MM.1S (cell line): Measurements from ENCODE around the gene TAF4B.

ENCODE experiments used
- DNase-seq: peaks from one replicate; pipeline ENCODE4 v3.0.0-alpha.2; 2015
- H2AFZ ChIP-seq: fragments of 300-600 bp; sonication (generic); 2 replicates; pipeline ENCODE4 v1.6.0; 2016; ENCODE audit warnings: antibody characterized with exemption, low read length
- H3F3A ChIP-seq: fragments of 300-600 bp; sonication (generic); 2 replicates; pipeline ENCODE4 v1.6.1; 2016; ENCODE audit warnings: mild to moderate bottlenecking, antibody characterized with exemption, low read length, moderate library complexity, mixed read lengths; ENCODE audit not compliant: insufficient read depth
- H3K27ac ChIP-seq: fragments of 300-600 bp; sonication (generic); 2 replicates; pipeline ENCODE4 v1.5.1; 2016; ENCODE audit warnings: mild to moderate bottlenecking, low read length
- H3K27me3 ChIP-seq: fragments of 300-600 bp; sonication (generic); replicated peaks from 2 replicates; pipeline ENCODE4 v1.6.0; 2016; ENCODE audit warnings: low read length; ENCODE audit not compliant: insufficient read depth
- H3K36me3 ChIP-seq: fragments of 300-600 bp; sonication (generic); replicated peaks from 2 replicates; pipeline ENCODE4 v1.6.1; 2016; ENCODE audit warnings: mild to moderate bottlenecking, low read length, mixed read lengths; ENCODE audit not compliant: insufficient read depth
- H3K4me1 ChIP-seq: fragments of 300-600 bp; sonication (generic); 2 replicates; pipeline ENCODE4 v1.6.1; 2016; ENCODE audit warnings: low read length, mixed read lengths
- H3K4me2 ChIP-seq: fragments of 300-600 bp; sonication (generic); 2 replicates; pipeline ENCODE4 v1.6.0; 2016; ENCODE audit warnings: low read depth, low read length
- H3K4me3 ChIP-seq: fragments of 300-600 bp; sonication (generic); 2 replicates; pipeline ENCODE4 v1.5.1; 2016; ENCODE audit warnings: low read length, mixed read lengths
- H3K79me2 ChIP-seq: fragments of 300-600 bp; sonication (generic); 2 replicates; pipeline ENCODE4 v1.6.1; 2016; ENCODE audit warnings: mixed run types, low read length, mixed read lengths
- H3K9ac ChIP-seq: fragments of 300-600 bp; sonication (generic); 2 replicates; pipeline ENCODE4 v1.6.1; 2016; ENCODE audit warnings: low read length, mixed read lengths
- H3K9me2 ChIP-seq: fragments of 300-600 bp; sonication (generic); replicated peaks from 2 replicates; pipeline ENCODE4 v1.6.1; 2016; ENCODE audit warnings: mild to moderate bottlenecking, low read length, mixed read lengths; ENCODE audit not compliant: insufficient read depth
- H3K9me3 ChIP-seq: fragments of 300-600 bp; sonication (generic); replicated peaks from 2 replicates; pipeline ENCODE4 v1.6.1; 2016; ENCODE audit warnings: mild to moderate bottlenecking, low read length, mixed read lengths; ENCODE audit not compliant: insufficient read depth
- H4K20me1 ChIP-seq: fragments of 300-600 bp; sonication (generic); 2 replicates; pipeline ENCODE4 v1.6.1; 2016; ENCODE audit warnings: mild to moderate bottlenecking, low read length, moderate library complexity, mixed read lengths; ENCODE audit not compliant: insufficient read depth
- EZH2 ChIP-seq: fragments of 300-600 bp; sonication (generic); optimal IDR thresholded peaks from 2 replicates; pipeline ENCODE3; 2017; ENCODE audit warnings: low read depth, mild to moderate bottlenecking, antibody characterized with exemption, low read length, mixed read lengths
- EZH2phosphoT487 ChIP-seq: fragments of 300-600 bp; sonication (generic); IDR thresholded peaks from 2 replicates; pipeline ENCODE4 v1.6.1; 2018; ENCODE audit warnings: antibody characterized with exemption, low read length
- TF ChIP-seq, protein P1 (sequence below): fragments of 300-600 bp; sonication (generic); IDR thresholded peaks from 2 replicates; pipeline ENCODE4 v1.5.1; 2016; ENCODE audit warnings: antibody characterized with exemption, low read length, mixed read lengths

TAF4B gene

DNA sequence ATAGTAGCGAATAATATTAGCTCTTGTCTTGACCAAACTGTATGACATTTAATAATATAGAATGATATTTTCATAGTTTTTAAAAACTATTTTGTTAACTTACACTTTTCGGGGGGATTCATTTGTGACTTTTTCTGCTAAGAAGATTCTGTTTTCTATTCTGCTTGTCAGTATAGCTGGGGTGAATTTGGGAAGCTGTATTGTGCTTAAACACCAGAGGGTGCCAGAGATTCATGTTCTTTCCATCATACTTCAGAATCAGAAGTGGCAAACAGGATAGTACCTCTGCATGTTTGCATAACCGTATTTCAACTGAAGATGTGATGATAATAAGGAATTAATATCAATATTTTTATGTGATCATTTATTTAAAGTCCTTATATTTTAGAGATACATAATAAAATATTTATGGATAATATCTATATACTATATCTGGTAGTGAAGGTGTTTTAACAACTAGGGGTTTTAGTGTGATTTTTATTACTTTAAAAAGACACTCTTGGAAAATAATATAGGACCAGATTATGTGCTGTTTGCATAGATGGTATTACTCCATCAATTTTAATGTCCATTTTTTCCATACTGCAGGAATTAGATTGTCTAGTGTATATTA, 81.0 kb downstream of the TAF4B start:
- no peaks in the 10 kb centered on the region for H3K36me3 ChIP-seq
- TF ChIP-seq, protein P1, sequence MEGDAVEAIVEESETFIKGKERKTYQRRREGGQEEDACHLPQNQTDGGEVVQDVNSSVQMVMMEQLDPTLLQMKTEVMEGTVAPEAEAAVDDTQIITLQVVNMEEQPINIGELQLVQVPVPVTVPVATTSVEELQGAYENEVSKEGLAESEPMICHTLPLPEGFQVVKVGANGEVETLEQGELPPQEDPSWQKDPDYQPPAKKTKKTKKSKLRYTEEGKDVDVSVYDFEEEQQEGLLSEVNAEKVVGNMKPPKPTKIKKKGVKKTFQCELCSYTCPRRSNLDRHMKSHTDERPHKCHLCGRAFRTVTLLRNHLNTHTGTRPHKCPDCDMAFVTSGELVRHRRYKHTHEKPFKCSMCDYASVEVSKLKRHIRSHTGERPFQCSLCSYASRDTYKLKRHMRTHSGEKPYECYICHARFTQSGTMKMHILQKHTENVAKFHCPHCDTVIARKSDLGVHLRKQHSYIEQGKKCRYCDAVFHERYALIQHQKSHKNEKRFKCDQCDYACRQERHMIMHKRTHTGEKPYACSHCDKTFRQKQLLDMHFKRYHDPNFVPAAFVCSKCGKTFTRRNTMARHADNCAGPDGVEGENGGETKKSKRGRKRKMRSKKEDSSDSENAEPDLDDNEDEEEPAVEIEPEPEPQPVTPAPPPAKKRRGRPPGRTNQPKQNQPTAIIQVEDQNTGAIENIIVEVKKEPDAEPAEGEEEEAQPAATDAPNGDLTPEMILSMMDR: peak; percentile 65
- TF ChIP-seq EZH2 (no peak), EZH2phosphoT487 (no peak)
- H3K4me2 ChIP-seq: no peak overlapping the region
- H3K4me3 ChIP-seq: no peak overlapping the region
- no peaks in the 10 kb centered on the region for H3K27me3 ChIP-seq
- H3K9me2 ChIP-seq: no peaks in the 10 kb centered on the region
- H3F3A ChIP-seq: 0 out of 2 replicates have a peak, but pooled peaks cover 3% of the 10 kb centered on the region
- no peaks in the 10 kb centered on the region for H3K4me1 ChIP-seq
- no peak overlapping the region for H3K27ac ChIP-seq
- H3K9ac ChIP-seq: no peak overlapping the region
- no peaks in the 10 kb centered on the region for H3K9me3 ChIP-seq
- no peaks in the 10 kb centered on the region for H3K79me2 ChIP-seq
- DNase-seq: peak; percentile 56
- no peaks in the 10 kb centered on the region for H4K20me1 ChIP-seq
- H2AFZ ChIP-seq: no peak overlapping the region

DNA sequence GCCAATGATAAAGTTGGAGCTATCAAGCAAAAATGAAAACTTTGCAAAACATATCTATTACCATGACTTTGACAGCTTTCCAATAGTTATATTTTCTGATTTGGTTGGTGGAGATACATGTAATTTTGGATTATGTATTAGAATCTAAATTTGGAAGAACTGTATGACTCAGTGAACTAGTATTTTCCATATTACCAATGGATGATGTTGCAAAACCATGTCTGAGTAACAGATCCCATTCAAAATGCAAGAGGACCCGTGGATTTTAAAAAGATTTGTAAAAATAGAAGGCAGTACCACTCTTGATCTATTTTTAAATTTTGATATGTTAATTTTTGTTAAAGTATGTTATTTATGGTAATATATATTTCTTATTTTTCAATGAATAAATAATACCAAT, 83.0 kb downstream of the TAF4B start:
- Histone ChIP-seq H3K9ac (no peak overlapping the region), H3K9me2 (no peaks in the 10 kb centered on the region), H3K27me3 (no peaks in the 10 kb centered on the region), H3K79me2 (no peaks in the 10 kb centered on the region), H3K4me2 (no peak overlapping the region), H3K4me1 (no peaks in the 10 kb centered on the region), H3K27ac (no peak overlapping the region), H4K20me1 (no peaks in the 10 kb centered on the region), H3K4me3 (no peak overlapping the region), H3K9me3 (no peaks in the 10 kb centered on the region), H3K36me3 (no peaks in the 10 kb centered on the region), H2AFZ (no peak overlapping the region), H3F3A (no peaks in the 10 kb centered on the region)
- DNase-seq: no peak
- no peak for TF ChIP-seq EZH2phosphoT487

GRCh38 chr18:26312199-26312598, 86.0 kb downstream of the TAF4B start:
- Histone ChIP-seq H3K79me2 (no peaks in the 10 kb centered on the region), H3K36me3 (no peaks in the 10 kb centered on the region), H3K4me3 (no peak overlapping the region), H3K27ac (no peak overlapping the region), H2AFZ (no peak overlapping the region), H4K20me1 (no peaks in the 10 kb centered on the region), H3K4me1 (no peaks in the 10 kb centered on the region), H3K9ac (no peak overlapping the region), H3K4me2 (no peak overlapping the region), H3F3A (no peaks in the 10 kb centered on the region), H3K27me3 (no peaks in the 10 kb centered on the region), H3K9me3 (no peaks in the 10 kb centered on the region), H3K9me2 (no peaks in the 10 kb centered on the region)
- DNase-seq: no peak
- TF ChIP-seq EZH2phosphoT487 (no peak), EZH2 (no peak)
- TF ChIP-seq, protein P1: no peak

DNA sequence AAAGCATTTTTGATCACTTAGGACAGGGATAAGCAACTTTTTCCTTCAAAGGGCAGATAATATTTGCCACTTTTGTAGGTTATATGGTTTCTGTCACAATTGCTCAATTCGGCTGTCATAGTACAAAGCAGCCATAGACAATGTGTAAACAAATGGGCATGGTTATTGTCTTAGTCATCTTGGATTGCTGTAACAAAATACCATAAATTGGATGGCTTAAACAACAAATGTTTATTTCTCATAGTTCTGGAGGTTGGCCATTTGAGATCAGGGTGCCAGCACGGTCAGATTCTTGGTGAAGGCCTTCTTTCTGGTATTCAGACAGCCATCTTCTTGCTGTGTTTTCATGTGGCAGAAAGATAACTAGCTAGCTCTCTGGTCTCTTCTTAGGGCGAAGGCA, 91.2 kb downstream of the TAF4B start:
- Histone ChIP-seq H4K20me1 (no peaks in the 10 kb centered on the region), H3K36me3 (peaks cover 5% of the 10 kb centered on the region; the same call in 1 of the 2 replicates), H3K9me2 (no peaks in the 10 kb centered on the region), H3K9ac (no peak overlapping the region), H2AFZ (no peak overlapping the region), H3K9me3 (no peaks in the 10 kb centered on the region), H3K27ac (no peak overlapping the region), H3K4me2 (no peak overlapping the region), H3F3A (no peaks in the 10 kb centered on the region; the same call in 1 of the 2 replicates), H3K27me3 (no peaks in the 10 kb centered on the region), H3K4me1 (no peaks in the 10 kb centered on the region), H3K79me2 (no peaks in the 10 kb centered on the region), H3K4me3 (no peak overlapping the region)
- TF ChIP-seq EZH2phosphoT487 (no peak), EZH2 (no peak)
- TF ChIP-seq, protein P1: no peak
- no peak for DNase-seq
